ENCODE data around the gene LAMB1. TPM values are rescaled to one million over a fixed set of nuclear protein-coding genes. Genes with fewer than 3 reads are reported as not detected.

LAMB1 gene
- total and polyA plus RNA-seq, 2 of the 13 experiments (the other 11 are each of a cell fraction or from before 2014, with no cell fraction given): 109 to 124 TPM

GRCh38 chr7:107972075-107972482, 30.9 kb downstream of the LAMB1 start (continued):
- TF ChIP-seq ZNF7 (CRISPR knock-in tag; IDR thresholded peaks at IDR 0.05): peak; percentile 48; the same call in 1 of the 2 replicates
- TF ChIP-seq ZNF318 (CRISPR knock-in tag; IDR thresholded peaks at IDR 0.05): no peak
- TF ChIP-seq KMT2A (CRISPR knock-in tag; IDR thresholded peaks at IDR 0.05): peak; percentile 65; the same call in 1 of the 2 replicates
- TF ChIP-seq RXRB (CRISPR knock-in tag; IDR thresholded peaks at IDR 0.05; ENCODE audit: borderline replicate concordance): peak; percentile 69
- no peak for TF ChIP-seq ZNF781 (CRISPR knock-in tag; IDR thresholded peaks at IDR 0.05; ENCODE audit: borderline replicate concordance, not compliant biosample characterization)
- TF ChIP-seq STAG1 (CRISPR knock-in tag; IDR thresholded peaks at IDR 0.05): no peak; the same call in 1 of the 2 replicates
- TF ChIP-seq ZNF879 (CRISPR knock-in tag; IDR thresholded peaks at IDR 0.05): no peak
- no peak for TF ChIP-seq MYNN (CRISPR knock-in tag; IDR thresholded peaks at IDR 0.05; ENCODE audit: low read depth)
- TF ChIP-seq ATF7 (IDR thresholded peaks at IDR 0.05): 0 out of 2 replicates have a peak, but pooled peaks have one; percentile 15
- TF ChIP-seq ATF7 (CRISPR knock-in tag; IDR thresholded peaks at IDR 0.05): no peak
- no peak for TF ChIP-seq RFXAP (CRISPR knock-in tag; IDR thresholded peaks at IDR 0.05; ENCODE audit: borderline replicate concordance)
- no peak for TF ChIP-seq TSC22D2 (CRISPR knock-in tag; IDR thresholded peaks at IDR 0.05; ENCODE audit: borderline replicate concordance)
- TF ChIP-seq NR2F2 (IDR thresholded peaks at IDR 0.05; ENCODE audit: borderline replicate concordance, low read depth): peak; percentile 37; the same call in 1 of the 2 replicates
- TF ChIP-seq LCORL (IDR thresholded peaks at IDR 0.05): no peak
- TF ChIP-seq LCORL (CRISPR knock-in tag; IDR thresholded peaks at IDR 0.05): peak; percentile 85
- TF ChIP-seq ZNF382 (CRISPR knock-in tag; IDR thresholded peaks at IDR 0.05; ENCODE audit: borderline replicate concordance): no peak
- TF ChIP-seq ZBTB21 (CRISPR knock-in tag; IDR thresholded peaks at IDR 0.05): no peak
- TF ChIP-seq ZSCAN5A (CRISPR knock-in tag; IDR thresholded peaks at IDR 0.05; ENCODE audit: borderline replicate concordance): no peak
- TF ChIP-seq IRX3 (CRISPR knock-in tag; IDR thresholded peaks at IDR 0.05; ENCODE audit: borderline replicate concordance, low read depth): no peak
- no peak for TF ChIP-seq ZNF251 (CRISPR knock-in tag; IDR thresholded peaks at IDR 0.05)
- no peak for TF ChIP-seq HNRNPLL (IDR thresholded peaks at IDR 0.05; ENCODE audit: low read depth, low read length, poor library complexity, severe bottlenecking)
- TF ChIP-seq POLR2A (IDR thresholded peaks at IDR 0.05; ENCODE audit: insufficient read depth in 1 of 2, low read depth in 2 of 2, low read length in 2 of 2): no peak
- TF ChIP-seq SP1 (IDR thresholded peaks at IDR 0.05): no peak
- no peak for TF ChIP-seq SP1 (CRISPR knock-in tag; IDR thresholded peaks at IDR 0.05)

Measured in HepG2 (cell line).